ENCODE results near the gene MEIKIN.
A peak's percentile ranks its signal among the peaks of the same experiment; 100 is the strongest.
"Not testable (repeated sequence)": the region's sequence is repeated elsewhere in the genome, so short reads cannot be mapped to it uniquely, and the experiment has no call there.

The MEIKIN gene

DNA sequence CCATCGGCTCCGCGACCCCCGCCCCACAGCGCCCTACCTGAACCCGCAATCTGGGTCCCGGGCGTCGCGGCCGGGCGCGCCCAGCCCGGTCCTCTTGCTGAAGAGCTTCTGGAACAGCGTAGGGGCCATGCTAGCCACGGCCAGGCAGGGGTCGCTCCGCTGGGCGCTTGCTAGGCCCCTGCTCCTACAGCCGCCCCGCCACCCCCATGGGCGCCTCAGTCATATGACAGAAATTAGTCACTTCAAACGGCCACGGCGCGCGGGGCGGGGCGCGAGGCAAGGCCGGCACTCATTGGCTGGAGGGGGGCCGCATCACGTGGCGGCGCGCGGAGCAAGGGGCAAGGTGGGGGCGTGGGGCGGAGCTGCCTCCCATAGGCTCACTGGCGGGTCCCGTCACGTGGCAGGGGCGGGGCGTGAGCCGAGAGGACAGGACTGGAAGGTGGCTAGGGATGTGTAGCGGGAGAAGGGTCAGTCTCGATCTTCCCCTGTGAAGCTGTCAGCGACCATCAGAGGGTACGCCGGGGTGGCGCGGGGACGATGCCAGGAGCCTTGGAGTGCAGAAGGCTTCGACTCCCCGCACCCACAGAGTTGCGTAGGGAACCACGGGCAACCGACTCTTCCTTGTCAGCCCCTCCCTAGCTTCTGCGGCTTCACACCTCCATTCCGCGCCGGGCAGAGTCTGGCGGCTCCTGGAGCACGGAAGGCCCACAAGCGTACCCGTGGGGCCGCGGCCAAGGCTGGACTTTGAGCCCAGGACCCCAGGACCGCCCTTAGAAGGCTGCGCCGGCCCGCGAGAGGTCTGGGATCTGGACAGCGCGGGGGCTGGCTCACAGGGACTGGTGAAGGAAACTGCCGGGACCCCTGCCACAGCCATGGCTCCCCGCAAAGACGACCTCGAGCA is 148.4 kb downstream of the MEIKIN start, which contains the start of gene FNIP1:
FNIP1 (minus strand) TSS at position 225 of the 901 bp plus-strand sequence; CDS start at position 129, 96 bp downstream.
- DNase-seq: peak; percentile 96

DNA sequence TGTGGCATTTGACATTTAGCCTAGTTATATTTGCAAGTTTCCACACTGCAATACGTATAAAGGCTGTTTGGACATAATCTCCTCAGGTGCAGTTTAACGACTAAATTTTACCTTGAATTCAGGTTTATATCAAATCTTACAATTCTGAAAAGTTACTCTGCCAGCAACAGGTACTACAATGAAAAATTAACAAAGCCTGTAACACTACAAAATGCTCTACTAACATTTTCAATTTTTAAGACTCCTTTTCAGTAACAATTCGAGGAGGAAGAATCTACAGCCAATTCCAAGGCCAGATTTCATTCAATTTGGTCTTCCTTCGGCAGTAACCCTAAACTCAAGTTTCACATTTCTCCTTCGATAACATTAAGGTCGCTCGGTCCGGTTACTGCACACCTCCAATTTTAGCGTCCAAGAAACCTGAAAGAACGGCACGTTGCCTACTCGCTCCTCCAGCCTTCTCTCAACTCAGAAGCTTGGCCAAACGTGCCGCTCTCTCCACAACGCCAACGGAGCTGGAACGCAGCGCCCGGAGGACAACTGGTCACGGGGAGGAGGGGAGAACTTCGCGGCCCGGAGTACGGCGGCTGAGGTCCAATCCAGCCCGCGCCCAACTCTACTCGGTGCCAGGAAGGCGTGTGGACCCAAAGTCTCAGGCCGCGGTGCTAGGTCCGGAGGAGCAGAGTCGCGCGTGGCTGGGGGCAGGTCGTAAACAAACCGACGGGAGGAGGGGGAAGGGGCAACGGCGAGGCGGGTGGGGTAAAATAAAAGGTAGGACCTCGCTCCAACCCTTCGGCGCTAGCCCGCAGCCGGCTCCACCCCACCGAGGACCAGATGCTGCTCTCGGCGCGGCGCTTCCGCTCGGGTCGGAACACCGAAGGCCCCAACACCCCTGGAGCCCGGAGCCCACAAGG is 149.3 kb downstream of the MEIKIN start:
- peak; percentile 13 for DNase-seq

DNA sequence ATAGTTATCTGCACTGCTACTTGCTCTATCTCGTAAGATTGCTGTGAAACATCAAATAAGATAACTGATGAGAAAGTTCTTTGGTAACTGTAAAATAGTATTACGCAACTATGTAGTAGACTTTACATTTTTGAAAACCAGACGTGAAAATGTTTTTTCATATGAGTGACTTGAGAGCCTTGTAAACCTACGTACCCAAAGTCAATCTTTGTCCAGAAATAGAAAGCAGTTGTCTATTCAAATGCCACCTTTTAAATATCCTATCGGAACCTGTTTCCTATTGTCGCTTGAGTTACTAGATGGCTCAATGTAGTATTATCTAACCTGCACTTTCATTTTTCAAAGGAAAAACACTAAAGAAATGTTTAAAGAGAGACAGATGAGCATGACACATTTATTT is 150.2 kb downstream of the MEIKIN start:
- no peak for DNase-seq

DNA sequence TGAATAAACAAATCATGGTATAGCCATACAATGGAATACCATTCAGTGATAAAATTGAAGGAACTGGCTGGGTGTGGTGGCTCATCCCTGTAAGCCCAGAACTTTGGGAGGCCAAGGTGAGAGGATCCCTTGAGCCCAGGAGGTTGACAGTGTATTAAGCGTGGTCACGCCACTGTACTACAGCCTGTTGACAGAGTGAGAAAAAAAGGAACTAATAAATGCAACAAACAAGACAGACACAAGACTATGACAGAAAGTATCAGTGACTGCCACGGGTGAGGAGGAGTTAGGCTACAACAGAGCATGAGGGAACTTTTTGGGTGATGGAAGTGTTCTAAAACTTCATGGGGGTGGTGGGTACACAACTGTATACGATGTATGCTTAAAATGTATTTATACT is 150.9 kb downstream of the MEIKIN start:
- no peak for DNase-seq

DNA sequence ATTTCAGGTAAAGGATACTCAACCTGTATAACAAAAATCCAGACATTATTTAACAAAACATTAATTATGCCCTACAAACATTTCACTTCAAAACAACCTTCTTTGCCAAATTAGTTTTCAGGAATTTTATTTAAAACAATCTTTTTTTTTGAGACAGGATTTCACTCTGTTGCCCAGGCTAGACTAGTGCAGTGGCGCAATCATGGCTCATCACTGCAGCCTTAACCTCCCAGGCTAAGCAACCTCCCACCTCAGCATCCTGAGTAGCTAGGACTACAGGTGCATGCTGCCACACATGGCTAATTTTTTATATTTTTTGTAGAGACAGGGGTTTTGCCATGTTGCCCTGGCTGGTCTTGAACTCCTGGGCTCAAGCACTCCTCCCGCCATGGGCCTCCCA is 152.6 kb downstream of the MEIKIN start:
- no peak for DNase-seq

DNA sequence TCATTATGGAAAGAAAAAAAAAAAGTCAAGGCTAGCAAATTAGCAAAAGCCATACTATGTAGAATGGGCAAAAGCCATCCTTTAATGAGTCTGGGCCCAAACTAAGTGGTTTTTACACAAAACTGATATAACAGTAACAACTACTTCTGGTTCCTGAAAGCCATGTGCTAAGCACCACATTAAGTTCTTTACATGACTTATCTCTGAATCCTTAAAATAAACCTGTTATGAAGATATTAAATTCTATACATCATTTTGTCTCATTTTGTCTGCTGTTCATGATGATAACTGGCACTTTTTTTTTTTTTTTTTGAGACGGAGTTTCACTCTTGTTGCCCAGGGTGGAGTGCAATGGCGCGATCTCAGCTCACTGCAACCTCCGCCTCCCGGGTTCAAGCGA is 153.6 kb downstream of the MEIKIN start:
- DNase-seq: no peak

DNA sequence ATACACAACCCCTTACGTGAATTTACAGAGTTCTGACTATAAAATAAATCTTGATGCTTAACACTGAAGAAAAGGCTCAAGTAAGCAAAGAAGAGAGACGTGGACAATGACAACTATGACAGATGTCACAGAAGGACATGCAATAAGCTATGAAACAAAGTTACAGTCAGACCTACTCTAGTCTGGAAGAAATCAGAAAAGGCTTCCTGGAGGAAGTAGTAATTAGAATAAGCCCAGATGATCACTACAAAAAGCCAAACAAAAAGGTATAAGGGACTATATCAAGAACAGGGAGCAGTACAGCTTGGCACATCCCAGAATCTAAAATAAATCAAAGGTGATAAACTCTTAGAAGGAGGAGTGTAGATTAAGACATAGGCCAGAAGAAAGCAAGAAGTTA is 154.9 kb downstream of the MEIKIN start:
- no peak for DNase-seq

DNA sequence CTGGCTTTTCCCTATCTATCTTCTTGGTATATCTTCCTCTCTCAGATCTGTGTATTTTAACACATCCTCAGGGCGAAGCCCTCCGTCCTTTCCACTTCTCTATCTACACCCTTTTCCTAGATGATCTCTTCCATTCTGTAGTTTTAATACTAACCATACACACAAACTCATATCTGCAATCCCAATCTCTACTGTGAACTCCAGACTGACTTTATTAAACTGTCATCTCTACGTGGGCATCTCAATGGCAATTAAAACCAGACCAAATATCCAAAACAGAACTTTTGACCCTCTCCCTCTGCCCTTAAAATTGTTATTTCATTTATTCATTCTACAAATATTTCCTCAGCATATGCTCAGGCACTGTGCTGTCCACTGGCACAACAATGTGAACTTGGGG is 155.7 kb downstream of the MEIKIN start:
- no peak for DNase-seq

DNA sequence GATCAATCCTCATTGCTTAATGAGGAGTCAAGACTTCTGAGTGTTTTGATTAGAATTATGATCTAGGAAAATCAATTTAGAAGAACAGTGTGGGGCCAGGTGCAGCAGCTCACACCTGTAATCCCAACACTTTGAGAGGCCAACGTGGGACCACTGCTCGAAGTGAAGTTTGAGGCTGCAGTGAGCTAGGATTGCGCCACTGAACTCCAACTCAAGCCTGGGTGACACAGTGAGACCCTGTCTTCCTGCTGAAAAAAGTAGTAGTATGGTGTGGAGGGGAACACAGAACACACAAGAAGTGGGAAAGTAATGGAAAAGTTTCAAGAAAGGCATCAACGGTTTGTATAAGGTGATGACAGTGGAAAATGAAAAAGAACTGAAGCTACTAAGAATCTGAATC is 157.7 kb downstream of the MEIKIN start:
- no peak for DNase-seq

DNA sequence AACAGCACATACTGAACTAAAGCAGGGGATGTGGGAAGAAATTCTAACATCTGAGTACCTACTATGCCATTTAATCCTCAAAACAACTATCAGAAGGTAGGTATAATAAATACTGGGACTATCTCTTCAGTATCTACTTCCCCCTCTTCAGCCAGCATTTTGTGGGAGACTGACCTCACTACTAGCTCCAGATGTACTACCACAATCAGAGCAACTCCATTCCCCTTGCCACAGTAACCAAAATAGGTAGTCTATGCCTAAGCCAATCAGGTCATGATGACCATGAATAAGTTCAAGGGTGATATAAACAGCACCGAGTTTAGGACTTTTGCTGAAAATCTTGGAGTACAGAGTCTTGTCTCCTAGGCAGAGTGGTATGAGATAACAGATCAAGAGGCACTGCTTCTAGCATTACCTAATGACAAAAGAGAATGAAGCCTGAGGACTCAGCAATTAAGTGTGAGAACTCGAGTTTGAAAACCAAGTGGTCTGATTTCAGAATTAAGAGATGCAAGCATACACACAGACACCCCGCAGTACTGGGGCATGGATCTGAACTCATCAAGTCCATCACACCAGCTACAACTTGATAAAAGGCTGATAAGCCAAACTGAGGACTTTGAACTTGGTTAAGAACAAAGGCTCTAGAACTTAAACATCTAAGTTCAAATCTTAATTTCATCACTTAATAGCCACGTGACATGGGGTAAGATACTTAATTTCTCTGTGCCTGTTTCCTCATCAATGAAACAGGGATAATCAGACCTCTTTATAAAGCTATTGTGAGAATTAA is 158.4 kb downstream of the MEIKIN start:
- DNase-seq: no peak

DNA sequence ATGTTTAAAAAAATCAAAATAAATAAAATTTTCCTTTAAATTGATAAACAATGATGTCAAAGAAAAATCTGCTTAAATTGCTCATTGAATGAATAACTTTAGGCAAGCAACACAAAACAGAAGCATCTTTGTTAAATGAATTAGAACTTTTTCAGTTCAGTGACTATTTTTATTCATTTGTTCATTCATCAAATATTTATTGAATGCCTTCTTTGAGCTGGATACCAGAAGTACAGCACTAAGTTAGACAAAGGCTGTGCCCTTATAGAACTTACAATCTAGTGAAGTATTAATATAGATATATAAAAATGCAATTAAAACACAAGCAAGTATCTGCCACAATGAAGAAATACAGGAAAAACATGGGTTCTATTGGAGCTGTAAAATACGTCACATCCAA is 159.4 kb downstream of the MEIKIN start:
- DNase-seq: no peak

DNA sequence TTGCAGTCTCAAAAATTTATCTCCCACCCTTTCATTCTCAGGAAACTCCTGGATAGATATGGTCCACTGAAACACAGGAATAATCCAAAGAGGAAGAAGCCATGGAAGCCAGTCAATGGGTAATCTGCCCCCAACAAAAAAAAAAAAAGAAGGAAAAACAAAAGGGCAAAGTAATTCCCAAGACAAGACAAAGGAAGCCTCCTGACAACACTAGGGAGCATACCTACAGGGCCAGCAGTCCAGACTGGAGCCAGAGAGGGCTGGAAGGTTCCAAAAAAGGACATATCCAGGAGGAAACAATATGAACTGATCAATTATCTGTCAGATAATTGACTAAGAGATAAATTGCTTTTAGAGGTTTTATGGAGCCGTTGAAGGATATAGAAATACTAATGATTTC is 161.6 kb downstream of the MEIKIN start:
- DNase-seq: no peak

DNA sequence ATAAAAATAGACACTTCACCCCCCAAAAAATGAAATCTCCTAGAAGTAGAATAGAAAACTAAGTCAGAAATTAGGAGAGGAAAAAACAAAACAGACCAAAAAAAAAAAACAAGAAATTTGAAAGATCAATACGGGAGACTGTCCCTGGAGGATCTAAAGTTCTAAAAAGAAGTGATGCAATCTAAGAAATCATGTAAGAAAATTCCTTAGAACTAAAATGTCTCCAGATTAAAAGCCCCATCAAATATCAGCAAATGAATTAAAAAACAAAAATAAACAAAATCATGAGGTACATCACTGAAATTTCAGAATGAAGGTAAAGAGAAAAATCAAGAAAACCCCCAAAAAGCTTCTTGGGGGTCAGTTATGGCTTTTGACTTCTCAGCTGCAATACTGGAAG is 162.1 kb downstream of the MEIKIN start:
- no peak for DNase-seq

DNA sequence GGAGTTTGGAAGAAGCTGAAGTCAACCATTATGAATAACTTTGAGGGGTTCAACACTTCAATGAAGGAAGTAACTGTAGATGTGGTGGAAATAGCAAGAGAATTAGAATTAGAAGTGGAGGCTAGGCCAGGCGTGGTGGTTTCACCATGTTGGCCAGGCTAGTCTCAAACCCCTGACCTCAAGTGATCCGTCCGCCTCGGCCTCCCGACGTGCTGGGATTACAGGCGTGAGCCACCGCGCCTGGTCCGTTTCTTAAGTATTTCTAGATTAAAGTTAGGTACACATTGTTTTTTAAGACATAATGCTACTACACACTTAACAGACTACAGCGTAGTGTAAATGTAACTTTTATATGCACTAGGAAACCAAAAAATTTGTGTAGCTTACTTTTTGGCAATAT is 162.7 kb downstream of the MEIKIN start:
- DNase-seq: no peak

DNA sequence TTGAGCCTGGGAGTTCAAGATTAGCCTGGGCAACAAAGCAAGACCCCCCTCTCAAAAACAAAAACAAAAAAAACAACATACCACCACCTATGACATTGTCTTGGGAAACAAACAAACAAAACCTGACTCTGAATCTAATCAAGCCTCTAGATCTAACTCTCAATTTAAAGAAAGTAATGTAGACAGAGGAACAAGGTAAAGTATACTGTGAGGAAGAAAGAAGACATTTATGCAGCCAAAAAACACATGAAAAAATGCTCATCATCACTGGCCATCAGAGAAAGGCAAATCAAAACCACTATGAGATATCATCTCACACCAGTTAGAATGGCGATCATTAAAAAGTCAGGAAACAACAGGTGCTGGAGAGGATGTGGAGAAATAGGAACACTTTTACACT is 167.3 kb downstream of the MEIKIN start:
- DNase-seq: not testable (repeated sequence)

DNA sequence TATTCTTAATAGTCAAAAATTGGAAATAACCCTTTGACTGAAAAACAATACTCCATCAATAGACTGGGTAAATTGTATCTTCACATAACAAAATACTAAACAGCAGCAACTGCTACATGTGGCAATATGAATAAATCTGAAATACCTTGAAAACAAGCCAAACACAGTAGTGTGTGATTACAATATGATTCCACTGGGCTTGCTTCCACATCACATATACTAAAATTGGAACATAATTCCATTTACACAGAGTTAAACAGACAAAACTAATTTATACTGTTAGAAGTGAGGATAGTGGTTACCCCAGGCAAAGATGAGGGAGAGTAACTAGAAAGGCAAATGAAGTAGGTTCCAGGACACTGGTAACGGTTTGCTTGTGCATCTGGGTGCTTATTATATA is 169.0 kb downstream of the MEIKIN start:
- no peak for DNase-seq

DNA sequence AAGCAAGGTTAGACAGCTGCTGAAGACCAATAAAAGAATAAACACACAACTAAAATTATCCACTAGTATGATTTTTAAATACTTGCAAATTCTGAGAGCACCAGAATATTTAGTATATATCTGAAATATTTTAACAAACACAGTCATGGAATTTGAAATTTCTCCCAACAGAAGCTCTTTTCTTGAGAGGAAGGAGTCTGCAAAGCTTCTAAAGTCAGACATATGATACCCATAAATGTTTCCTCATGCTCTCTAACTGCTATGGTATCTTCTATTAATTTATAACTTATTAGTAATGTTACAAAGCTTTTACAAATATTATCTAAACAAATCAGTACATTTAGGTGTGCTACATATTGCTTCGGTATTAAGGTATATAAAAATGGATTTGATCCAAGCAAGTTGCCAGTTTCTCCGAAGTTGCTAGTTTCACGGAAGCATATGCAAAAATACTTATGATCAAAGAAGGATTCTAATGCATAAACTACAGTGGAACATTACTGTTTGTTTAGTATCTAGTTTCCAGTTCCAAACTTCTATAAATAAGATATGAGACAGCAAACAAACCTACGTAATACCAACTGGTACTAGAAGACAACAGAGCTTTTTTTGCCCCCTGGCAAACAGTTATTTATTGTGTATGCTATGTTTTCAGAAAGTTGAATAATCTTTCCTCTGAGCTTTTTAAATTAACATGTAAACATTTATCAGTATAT is 170.7 kb downstream of the MEIKIN start:
- no peak for DNase-seq

DNA sequence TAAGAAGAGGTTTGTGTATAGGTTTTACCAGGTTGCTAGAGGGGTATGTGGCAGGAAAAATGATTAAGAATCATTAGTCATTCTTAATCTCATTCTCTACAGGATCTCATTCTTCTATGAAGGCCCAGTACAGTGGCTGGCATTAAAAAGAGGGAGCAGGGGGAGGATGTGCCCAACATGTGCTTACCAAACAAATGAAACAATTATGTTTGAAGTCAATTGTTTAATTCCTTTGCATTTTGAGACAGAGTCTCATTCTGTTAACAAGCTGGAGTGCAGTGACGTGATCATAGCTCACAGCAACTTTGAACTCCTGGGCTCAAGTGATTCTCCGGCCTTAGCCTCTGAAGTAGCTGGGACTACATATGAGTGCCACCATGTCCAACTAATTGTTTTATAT is 171.7 kb downstream of the MEIKIN start:
- no peak for DNase-seq

DNA sequence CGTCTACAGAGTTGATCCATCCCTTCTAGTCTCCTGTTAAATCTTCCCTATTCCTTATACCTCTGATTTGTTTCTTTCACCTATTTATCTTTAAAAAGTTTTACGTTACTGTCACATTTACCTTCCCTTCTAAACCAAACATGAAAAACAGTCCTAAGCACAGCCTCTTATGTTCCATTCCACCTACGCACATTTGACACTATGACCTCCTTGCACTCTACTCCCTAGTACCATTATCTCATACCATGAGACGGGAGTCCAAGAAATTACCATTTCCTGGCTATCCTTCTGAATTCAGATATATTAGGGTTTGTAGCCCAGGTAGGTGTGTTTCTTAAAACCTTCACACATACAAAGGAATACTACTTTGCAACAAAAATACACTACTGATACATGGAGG is 173.8 kb downstream of the MEIKIN start:
- DNase-seq: no peak

DNA sequence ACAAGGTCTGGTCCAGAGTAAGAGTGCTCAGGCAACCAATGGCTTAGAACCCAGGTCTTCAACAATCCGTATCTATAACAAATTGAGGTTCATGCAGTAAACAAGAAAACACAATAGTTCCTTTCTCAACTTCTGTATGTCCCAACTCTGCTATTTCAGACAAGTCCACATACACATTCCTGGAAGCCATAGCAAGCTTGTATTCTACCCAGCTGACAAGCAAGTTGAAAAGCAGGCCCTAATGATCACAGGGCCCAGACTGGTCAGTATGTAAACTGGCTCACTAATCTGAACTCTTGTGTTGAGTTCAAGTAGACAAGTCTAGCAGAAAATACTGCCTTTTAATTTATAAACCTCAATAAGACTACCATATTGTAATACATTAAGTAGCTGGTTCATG is 175.5 kb downstream of the MEIKIN start:
- DNase-seq: no peak

DNA sequence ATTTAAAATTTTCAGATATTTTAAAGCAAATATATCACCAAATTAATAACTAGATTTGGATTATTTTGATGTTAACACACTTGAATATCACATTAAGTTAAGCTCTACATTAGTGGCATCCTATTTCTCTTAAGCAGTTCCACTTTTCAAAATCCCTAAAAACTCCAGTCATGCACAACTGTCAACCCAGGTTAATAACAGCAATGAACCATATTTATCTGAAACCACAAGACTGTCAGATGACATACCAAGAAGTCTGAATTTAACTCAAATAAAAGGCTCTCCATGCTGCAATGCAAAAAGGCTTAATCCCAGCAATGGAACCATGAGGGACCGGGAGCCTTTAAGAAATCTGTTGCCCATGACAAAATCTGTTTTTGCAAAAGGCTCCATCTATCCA is 176.1 kb downstream of the MEIKIN start:
- DNase-seq: no peak

DNA sequence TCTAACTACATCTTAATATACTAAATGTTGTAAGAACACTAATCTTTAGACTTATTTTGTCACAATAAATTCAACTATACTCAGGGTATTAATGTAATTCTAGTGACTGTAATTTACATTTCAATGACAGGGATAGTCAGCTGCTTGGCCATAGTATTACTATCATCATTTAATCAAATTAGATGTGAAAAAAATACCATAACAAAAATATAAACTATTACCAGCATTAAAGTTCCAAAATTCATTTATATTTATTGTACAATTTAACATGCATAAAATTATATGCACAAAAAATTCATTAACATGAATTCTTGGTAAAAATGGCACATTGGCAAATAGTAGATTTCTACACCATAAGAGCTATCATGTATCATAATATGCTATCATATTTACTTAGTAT is 177.6 kb downstream of the MEIKIN start:
- no peak for DNase-seq

Measured in activated CD4-positive, alpha-beta T cell treated with anti-CD3 and anti-CD28 coated beads for 1 hour (primary cell).